ENCODE data around the gene ACER2. TPM values are rescaled to one million over a fixed set of nuclear protein-coding genes. Genes with fewer than 3 reads are reported as not detected.

Gene ACER2
- total RNA-seq, 2 donors from 2014 or later = 2.3 to 2.4 TPM

DNA sequence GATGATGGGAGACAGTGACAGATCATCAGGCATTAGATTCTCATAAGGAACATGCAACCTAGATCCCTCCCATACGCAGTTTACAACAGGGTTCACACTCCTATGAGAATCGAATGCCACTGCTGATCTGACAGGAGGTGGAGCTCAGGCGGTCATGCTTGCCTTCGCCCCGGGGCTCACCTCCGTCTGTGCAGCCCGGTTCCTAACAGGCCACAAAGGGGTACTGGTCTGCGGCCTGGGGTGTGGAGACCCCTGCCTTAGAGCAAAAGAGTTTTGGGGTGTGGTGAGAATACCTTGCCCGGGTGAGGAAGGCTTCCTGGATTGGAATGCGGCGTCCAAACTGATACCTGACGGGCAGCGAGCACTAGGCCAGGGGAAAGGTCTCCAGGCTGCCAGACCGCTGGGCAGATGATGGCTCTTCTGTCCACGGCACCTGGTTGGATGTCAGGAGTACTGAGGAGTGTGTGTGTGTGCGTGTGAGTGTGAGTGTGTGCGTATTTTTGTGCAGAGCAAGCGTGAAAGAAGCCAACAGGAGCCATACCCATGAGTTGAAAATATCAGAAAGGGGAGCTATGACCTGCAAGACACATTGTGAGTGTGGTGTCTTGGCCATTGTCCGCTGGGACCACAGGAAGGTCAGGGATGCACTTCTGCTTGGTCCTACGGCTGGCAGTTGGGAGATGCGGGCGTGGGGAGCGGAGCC, 55.4 kb downstream of the ACER2 start:
- H3K27me3 Mint-ChIP-seq (ENCODE audit: insufficient read depth) = peaks cover 6% of the 10 kb centered on the region
- H3K27ac Mint-ChIP-seq = no peak overlapping the region
- peak overlapping the region; percentile 60 for H3K4me3 Mint-ChIP-seq
- DNase-seq = no peak
- Histone ChIP-seq H3K27ac (ENCODE audit: low read depth, low read length) (no peak overlapping the region), H3K4me3 (ENCODE audit: low read length) (no peak overlapping the region), H3K4me1 (ENCODE audit: control insufficient read depth, insufficient read depth, low read length) (no peaks in the 10 kb centered on the region), H3K9ac (ENCODE audit: extremely low read depth, low read length, poor library complexity, severe bottlenecking) (no peak overlapping the region), H3K9me3 (ENCODE audit: control insufficient read depth, low read length) (peaks cover 4% of the 10 kb centered on the region), H3K36me3 (ENCODE audit: control insufficient read depth, insufficient read depth, low read length) (no peaks in the 10 kb centered on the region), H3K27me3 (ENCODE audit: control insufficient read depth, insufficient read depth, low read length, poor library complexity, severe bottlenecking) (no peaks in the 10 kb centered on the region)
- WGBS, 2 experiments (ENCODE audit: insufficient coverage in 1 of 2, insufficient read length in 1 of 2) = 84 to 90% methylated on average over 18 to 23 of the region's 23 CpGs
- TF ChIP-seq, protein P1, sequence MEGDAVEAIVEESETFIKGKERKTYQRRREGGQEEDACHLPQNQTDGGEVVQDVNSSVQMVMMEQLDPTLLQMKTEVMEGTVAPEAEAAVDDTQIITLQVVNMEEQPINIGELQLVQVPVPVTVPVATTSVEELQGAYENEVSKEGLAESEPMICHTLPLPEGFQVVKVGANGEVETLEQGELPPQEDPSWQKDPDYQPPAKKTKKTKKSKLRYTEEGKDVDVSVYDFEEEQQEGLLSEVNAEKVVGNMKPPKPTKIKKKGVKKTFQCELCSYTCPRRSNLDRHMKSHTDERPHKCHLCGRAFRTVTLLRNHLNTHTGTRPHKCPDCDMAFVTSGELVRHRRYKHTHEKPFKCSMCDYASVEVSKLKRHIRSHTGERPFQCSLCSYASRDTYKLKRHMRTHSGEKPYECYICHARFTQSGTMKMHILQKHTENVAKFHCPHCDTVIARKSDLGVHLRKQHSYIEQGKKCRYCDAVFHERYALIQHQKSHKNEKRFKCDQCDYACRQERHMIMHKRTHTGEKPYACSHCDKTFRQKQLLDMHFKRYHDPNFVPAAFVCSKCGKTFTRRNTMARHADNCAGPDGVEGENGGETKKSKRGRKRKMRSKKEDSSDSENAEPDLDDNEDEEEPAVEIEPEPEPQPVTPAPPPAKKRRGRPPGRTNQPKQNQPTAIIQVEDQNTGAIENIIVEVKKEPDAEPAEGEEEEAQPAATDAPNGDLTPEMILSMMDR (conservative IDR thresholded peaks at IDR 0.05) = no peak
- H3K36me3 Mint-ChIP-seq (ENCODE audit: low read depth) = no peaks in the 10 kb centered on the region
- H3K9me3 Mint-ChIP-seq = peaks cover 6% of the 10 kb centered on the region
- H3K4me1 Mint-ChIP-seq = no peaks in the 10 kb centered on the region

DNA sequence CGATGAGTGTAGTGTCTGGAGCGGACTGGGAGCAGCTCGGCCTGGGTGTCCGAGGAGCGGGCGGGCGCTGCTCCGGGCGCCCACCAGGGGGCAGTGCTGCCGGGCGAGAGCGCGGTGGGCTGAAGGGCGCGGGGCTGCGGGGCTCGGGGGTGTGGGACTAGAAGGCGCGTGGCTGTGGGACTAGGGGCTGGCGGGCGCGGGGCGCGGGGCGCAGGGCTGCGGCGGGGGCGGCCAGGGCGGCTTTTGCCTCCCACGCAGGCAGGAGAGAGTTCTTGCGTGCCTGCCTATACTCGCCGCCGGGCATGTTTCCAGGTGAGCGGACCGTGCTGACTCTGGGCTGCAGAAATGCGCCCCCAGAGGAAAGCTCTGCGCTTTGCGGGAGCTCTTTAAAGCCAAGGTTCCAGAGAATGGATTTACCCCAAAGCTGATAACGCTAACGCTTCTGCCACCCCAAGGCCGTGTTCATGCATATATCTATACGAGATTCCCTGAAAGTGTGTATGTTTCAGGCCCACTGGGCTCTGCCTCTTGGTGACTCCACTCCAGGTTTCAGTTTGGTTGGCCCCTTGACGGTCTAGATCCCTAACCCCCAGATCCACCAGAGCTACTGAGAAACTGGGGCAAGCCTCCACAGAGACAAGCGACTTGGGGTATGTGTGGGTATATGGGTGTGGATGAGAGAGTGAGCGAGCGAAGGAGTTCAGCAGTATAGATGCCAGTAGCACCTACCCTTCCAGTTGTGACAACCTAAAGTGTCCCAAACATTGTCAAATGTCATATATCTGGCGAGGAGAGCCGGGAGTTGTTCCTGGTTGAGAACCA, 56.2 kb downstream of the ACER2 start:
- DNase-seq = peak; percentile 94
- H3K4me1 Mint-ChIP-seq = no peaks in the 10 kb centered on the region
- Histone ChIP-seq H3K4me1 (ENCODE audit: control insufficient read depth, insufficient read depth, low read length) (no peaks in the 10 kb centered on the region), H3K36me3 (ENCODE audit: control insufficient read depth, insufficient read depth, low read length) (no peaks in the 10 kb centered on the region), H3K9me3 (ENCODE audit: control insufficient read depth, low read length) (peaks cover 4% of the 10 kb centered on the region), H3K4me3 (ENCODE audit: low read length) (peak overlapping the region; percentile 67), H3K27me3 (ENCODE audit: control insufficient read depth, insufficient read depth, low read length, poor library complexity, severe bottlenecking) (no peaks in the 10 kb centered on the region), H3K27ac (ENCODE audit: low read depth, low read length) (no peak overlapping the region), H3K9ac (ENCODE audit: extremely low read depth, low read length, poor library complexity, severe bottlenecking) (no peak overlapping the region)
- H3K9me3 Mint-ChIP-seq = peaks cover 6% of the 10 kb centered on the region
- peak overlapping the region; percentile 60 for H3K4me3 Mint-ChIP-seq
- H3K36me3 Mint-ChIP-seq (ENCODE audit: low read depth) = no peaks in the 10 kb centered on the region
- no peak overlapping the region for H3K27ac Mint-ChIP-seq
- H3K27me3 Mint-ChIP-seq (ENCODE audit: insufficient read depth) = peaks cover 6% of the 10 kb centered on the region
- 28 to 56% methylated on average over 13 to 49 of the region's 49 CpGs for WGBS, 2 experiments (ENCODE audit: insufficient coverage in 1 of 2, insufficient read length in 1 of 2)
- TF ChIP-seq, protein P1 (conservative IDR thresholded peaks at IDR 0.05) = peak; percentile 96

DNA sequence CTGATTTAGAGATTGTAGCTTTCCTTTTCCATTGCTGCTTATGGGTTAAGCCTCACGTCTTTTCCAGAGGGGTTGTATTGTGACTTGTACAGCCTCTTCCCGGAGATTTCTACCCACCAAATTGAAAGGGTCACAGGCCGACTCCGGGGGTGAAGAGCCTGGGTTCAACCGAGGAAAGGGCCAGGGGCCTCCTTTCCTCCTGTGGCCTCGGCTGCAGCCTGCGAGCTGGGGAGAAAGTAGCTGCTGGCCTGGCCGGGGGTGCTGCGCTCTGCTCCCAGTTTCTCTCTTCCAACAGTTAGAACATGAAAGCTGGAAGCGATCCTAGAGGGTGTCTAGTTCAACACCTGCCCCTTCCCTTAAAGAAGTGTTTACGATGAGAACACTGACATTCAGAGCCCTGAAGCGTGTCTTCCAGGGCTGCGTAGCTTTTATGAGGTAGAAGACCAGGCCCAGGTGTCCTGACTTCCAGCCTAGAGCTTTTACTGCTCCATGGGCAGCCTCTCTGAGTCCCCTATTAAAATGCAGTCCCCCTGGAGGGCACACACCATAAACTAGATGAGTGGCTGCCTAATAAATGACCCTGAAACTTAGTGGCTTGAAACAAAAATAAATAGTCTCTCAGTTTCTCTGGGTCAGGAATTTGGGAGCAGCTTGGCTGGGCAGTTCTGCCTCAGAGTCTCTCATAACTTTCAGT, 56.9 kb downstream of the ACER2 start:
- Histone ChIP-seq H3K9ac (ENCODE audit: extremely low read depth, low read length, poor library complexity, severe bottlenecking) (no peak overlapping the region), H3K4me1 (ENCODE audit: control insufficient read depth, insufficient read depth, low read length) (no peaks in the 10 kb centered on the region), H3K27me3 (ENCODE audit: control insufficient read depth, insufficient read depth, low read length, poor library complexity, severe bottlenecking) (no peaks in the 10 kb centered on the region), H3K36me3 (ENCODE audit: control insufficient read depth, insufficient read depth, low read length) (no peaks in the 10 kb centered on the region), H3K9me3 (ENCODE audit: control insufficient read depth, low read length) (peaks cover 4% of the 10 kb centered on the region), H3K27ac (ENCODE audit: low read depth, low read length) (no peak overlapping the region), H3K4me3 (ENCODE audit: low read length) (no peak overlapping the region)
- Mint-ChIP-seq H3K36me3 (ENCODE audit: low read depth) (no peaks in the 10 kb centered on the region), H3K4me3 (no peak overlapping the region), H3K27ac (no peak overlapping the region), H3K27me3 (ENCODE audit: insufficient read depth) (peaks cover 6% of the 10 kb centered on the region), H3K4me1 (no peaks in the 10 kb centered on the region), H3K9me3 (peaks cover 6% of the 10 kb centered on the region)
- TF ChIP-seq, protein P1 (conservative IDR thresholded peaks at IDR 0.05) = no peak
- 96 to 98% methylated on average over 4 to 13 of the region's 13 CpGs for WGBS, 2 experiments (ENCODE audit: insufficient coverage in 1 of 2, insufficient read length in 1 of 2)
- peak; percentile 36 for DNase-seq
